Sigmoid colon (tissue), 3 donors: Measurements from ENCODE around the gene RBP7.
"Not testable (repeated sequence)": the region's sequence is repeated elsewhere in the genome, so short reads cannot be mapped to it uniquely, and the experiment has no call there.

Source experiments
- CTCF ChIP-seq, 4 experiments: fragments of 450-650 bp in 3 of 4; fragments of 200-600 bp in 1 of 4; IDR thresholded peaks; one replicate each; pipeline ENCODE4 v1.5.1; 2016 to 2019; ENCODE audit warnings: antibody characterized with exemption in 4 of 4, mild to moderate bottlenecking in 3 of 4, moderate library complexity in 2 of 4
- POLR2A ChIP-seq, 2 donors: fragments of 450-650 bp; IDR thresholded peaks; one replicate each; pipeline ENCODE4 v1.6.1; 2016; ENCODE audit warnings: antibody characterized with exemption in 2 of 2, mild to moderate bottlenecking in 2 of 2, moderate library complexity in 2 of 2

GRCh38 chr1:10020678-10021077, 23.6 kb downstream of the RBP7 start:
- TF ChIP-seq POLR2A, CTCF (IDR thresholded peaks at IDR 0.05): not testable (repeated sequence)
